ENCODE results near the gene TAC3. TPM values are rescaled to one million over a fixed set of nuclear protein-coding genes. Genes with fewer than 3 reads are reported as not detected.

TAC3 gene
- total and polyA plus RNA-seq, 2 of the 4 experiments (the other 2 are of a cell fraction): 0.94 TPM; not detected in 1

DNA sequence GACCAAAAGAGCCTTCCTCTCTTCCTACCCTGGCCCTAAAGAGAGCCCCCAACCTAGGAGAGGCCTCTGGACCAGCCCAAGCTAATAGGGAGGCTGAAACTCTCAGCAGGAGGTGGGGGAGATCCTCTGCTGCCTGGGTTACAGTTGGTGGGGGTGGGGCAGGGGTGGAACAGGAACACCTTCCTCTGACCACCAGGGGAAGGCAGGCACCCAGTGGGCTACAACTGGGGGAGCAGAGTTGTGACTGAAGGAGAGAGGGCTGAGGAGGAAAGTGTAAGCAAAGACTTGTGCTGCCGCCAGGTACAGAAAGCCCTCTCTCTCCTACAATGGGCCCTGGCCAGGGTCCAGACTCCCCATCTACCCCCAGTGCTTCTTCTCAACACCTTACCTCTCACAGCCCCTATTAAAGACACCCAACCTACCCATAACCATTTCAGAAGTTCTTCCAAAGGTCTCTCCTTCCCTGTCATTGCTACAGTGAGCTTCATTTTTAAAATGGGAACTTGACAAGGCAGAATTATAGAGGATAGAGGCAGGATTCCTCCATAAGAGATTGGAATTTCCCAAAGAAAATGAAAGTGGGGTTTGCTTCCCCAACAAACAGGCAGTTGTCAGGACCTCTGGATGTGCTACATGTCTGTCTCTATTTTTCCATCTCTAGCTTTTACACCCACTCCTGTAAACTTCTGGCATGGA is 32.2 kb upstream of the TAC3 start:
- Histone ChIP-seq H3K14ac (replicated peaks; ENCODE audit: low read depth, low read length) (no peak overlapping the region), H3K27ac (ENCODE audit: insufficient read depth, low read length) (no peak overlapping the region), H3K9me1 (ENCODE audit: insufficient read depth, low read length) (no peaks in the 10 kb centered on the region; the same call in 1 of the 2 replicates), H4K8ac (ENCODE audit: low read depth in 2 of 2, low read length in 2 of 2) (no peak overlapping the region), H3K18ac (ENCODE audit: low read depth, low read length) (no peak overlapping the region), H2BK120ac (ENCODE audit: low read depth, low read length) (no peak overlapping the region), H2AFZ (replicated peaks; ENCODE audit: low read length, poor library complexity) (peak overlapping the region; percentile 50), H4K91ac (ENCODE audit: insufficient read depth, low read depth, low read length) (no peak overlapping the region), H3K9ac (ENCODE audit: low read depth, low read length) (no peak overlapping the region), H2BK15ac (ENCODE audit: low read depth, low read length) (no peak overlapping the region), H2AK9ac (replicated peaks; ENCODE audit: low read depth, low read length, poor library complexity) (peak overlapping the region; percentile 63), H3K23ac (ENCODE audit: low read depth, low read length) (no peak overlapping the region), H3K27me3 (ENCODE audit: control insufficient read depth, insufficient read depth, low read length) (peaks cover 20% of the 10 kb centered on the region), H3K4me3 (ENCODE audit: insufficient read depth, low read depth, low read length) (no peak overlapping the region), H3K4ac (ENCODE audit: low read depth, low read length) (no peak overlapping the region), H3K4me2 (ENCODE audit: low read depth, low read length) (no peak overlapping the region), H2BK20ac (ENCODE audit: low read depth, low read length) (0 out of 2 replicates have a peak overlapping the region, but pooled peaks have one; percentile 5), H3K79me1 (ENCODE audit: low read depth in 1 of 2, low read length in 2 of 2) (no peaks in the 10 kb centered on the region), H3K56ac (ENCODE audit: extremely low read depth, insufficient read depth, low read length) (no peak overlapping the region), H2AK5ac (ENCODE audit: low read depth, low read length) (no peak overlapping the region), H3K4me1 (ENCODE audit: control insufficient read depth, insufficient read depth, low read length) (peaks cover 3% of the 10 kb centered on the region; the same call in 1 of the 2 replicates), H4K20me1 (ENCODE audit: insufficient read depth, low read length) (peaks cover 10% of the 10 kb centered on the region; the same call in 1 of the 2 replicates), H3K36me3 (ENCODE audit: control insufficient read depth, insufficient read depth, low read length) (no peaks in the 10 kb centered on the region), H4K5ac (ENCODE audit: low read depth, low read length) (no peak overlapping the region), H2BK5ac (ENCODE audit: low read depth, low read length, poor library complexity, severe bottlenecking) (no peak overlapping the region), H3K9me3 (ENCODE audit: control insufficient read depth, insufficient read depth, low read length) (no peaks in the 10 kb centered on the region)
- BruUV-seq (replicated peaks): no TSS peak
- WGBS, 2 experiments (ENCODE audit: extremely low coverage in 2 of 2, insufficient read length in 1 of 2): no CpG with 5 or more reads among the region's 1 CpG
- TF ChIP-seq RAD21 (IDR thresholded peaks at IDR 0.05; ENCODE audit: low read length) (no peak), CEBPB (IDR thresholded peaks at IDR 0.05; ENCODE audit: low read depth, low read length) (no peak), ELK1 (IDR thresholded peaks at IDR 0.05; ENCODE audit: borderline replicate concordance, low read depth, low read length) (no peak), BHLHE40 (IDR thresholded peaks at IDR 0.05; ENCODE audit: low read depth, low read length) (no peak), FOS (IDR thresholded peaks at IDR 0.05; ENCODE audit: low read depth, low read length) (no peak), MXI1 (IDR thresholded peaks at IDR 0.05; ENCODE audit: borderline replicate concordance, low read depth, low read length) (no peak)
- ATAC-seq (ENCODE audit: low read depth) (no peak), DNase-seq (no peak)
- intact Hi-C loops (cut with micrococcal nuclease): no loop called here
- dilution Hi-C loops (cut with HindIII; ENCODE audit: low sequenced_read_pairs, unreplicated experiment): no loop called here
- CTCF ChIA-PET: no interaction called here
- in situ Hi-C loops (cut with MboI; ENCODE audit: low sequenced_read_pairs): no loop called here
- POLR2A ChIA-PET (ENCODE audit: unreplicated experiment): interaction anchor here (0.6 kb wide), 1 partner anchor 40 kb away, joined by 3 read pairs; no protein-coding TSS in a partner anchor
